ENCODE results near the gene CRYZL1.

GRCh38 chr21:33650929-33651509 is 9.5 kb upstream of the CRYZL1 start:
- TF ChIP-seq, protein P1, sequence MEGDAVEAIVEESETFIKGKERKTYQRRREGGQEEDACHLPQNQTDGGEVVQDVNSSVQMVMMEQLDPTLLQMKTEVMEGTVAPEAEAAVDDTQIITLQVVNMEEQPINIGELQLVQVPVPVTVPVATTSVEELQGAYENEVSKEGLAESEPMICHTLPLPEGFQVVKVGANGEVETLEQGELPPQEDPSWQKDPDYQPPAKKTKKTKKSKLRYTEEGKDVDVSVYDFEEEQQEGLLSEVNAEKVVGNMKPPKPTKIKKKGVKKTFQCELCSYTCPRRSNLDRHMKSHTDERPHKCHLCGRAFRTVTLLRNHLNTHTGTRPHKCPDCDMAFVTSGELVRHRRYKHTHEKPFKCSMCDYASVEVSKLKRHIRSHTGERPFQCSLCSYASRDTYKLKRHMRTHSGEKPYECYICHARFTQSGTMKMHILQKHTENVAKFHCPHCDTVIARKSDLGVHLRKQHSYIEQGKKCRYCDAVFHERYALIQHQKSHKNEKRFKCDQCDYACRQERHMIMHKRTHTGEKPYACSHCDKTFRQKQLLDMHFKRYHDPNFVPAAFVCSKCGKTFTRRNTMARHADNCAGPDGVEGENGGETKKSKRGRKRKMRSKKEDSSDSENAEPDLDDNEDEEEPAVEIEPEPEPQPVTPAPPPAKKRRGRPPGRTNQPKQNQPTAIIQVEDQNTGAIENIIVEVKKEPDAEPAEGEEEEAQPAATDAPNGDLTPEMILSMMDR (IDR thresholded peaks at IDR 0.05), result no peak
- no peak for TF ChIP-seq POLR2A (IDR thresholded peaks at IDR 0.05)
